H9 (cell line): Measurements from ENCODE around the gene RABGAP1. TPM values are rescaled to one million over a fixed set of nuclear protein-coding genes. Genes with fewer than 3 reads are reported as not detected.

Source experiments
- DNase-seq: peaks from one replicate; pipeline ENCODE4 v3.0.0-alpha.2; 2017
- H2AFZ ChIP-seq: one replicate; pipeline ENCODE4 v1.6.1; 2013; ENCODE audit warnings: mild to moderate bottlenecking, low read length, control low read depth, moderate library complexity
- H2AK5ac ChIP-seq: 2 replicates; pipeline ENCODE4 v1.6.1; 2013; ENCODE audit warnings: low read length, control low read depth, mixed read lengths; ENCODE audit not compliant: insufficient read length
- H2BK120ac ChIP-seq: one replicate; pipeline ENCODE4 v1.6.1; 2013; ENCODE audit warnings: low read depth, mild to moderate bottlenecking, low read length, control low read depth, inconsistent platforms; ENCODE audit not compliant: poor library complexity, severe bottlenecking
- H2BK12ac ChIP-seq: 2 replicates; pipeline ENCODE4 v1.6.1; 2013; ENCODE audit warnings: low read length, control low read depth, mixed read lengths, low read depth; ENCODE audit not compliant: insufficient read length
- H2BK15ac ChIP-seq: 2 replicates; pipeline ENCODE4 v1.6.1; 2013; ENCODE audit warnings: low read depth, low read length, control low read depth
- H2BK20ac ChIP-seq: one replicate; pipeline ENCODE4 v1.6.1; 2013; ENCODE audit warnings: low read depth, mild to moderate bottlenecking, low read length, control low read depth, inconsistent platforms; ENCODE audit not compliant: poor library complexity, severe bottlenecking
- H2BK5ac ChIP-seq: 2 replicates; pipeline ENCODE4 v1.6.1; 2013; ENCODE audit warnings: low read length, control low read depth, mixed read lengths; ENCODE audit not compliant: insufficient read length
- H3K14ac ChIP-seq: 2 replicates; pipeline ENCODE4 v1.6.1; 2013; ENCODE audit warnings: low read length, control low read depth; ENCODE audit not compliant: insufficient read depth
- H3K18ac ChIP-seq: 2 replicates; pipeline ENCODE4 v1.6.1; 2013; ENCODE audit warnings: low read depth, mild to moderate bottlenecking, mixed read lengths, low read length, control low read depth; ENCODE audit not compliant: insufficient read length
- H3K23ac ChIP-seq: 2 replicates; pipeline ENCODE4 v1.6.1; 2013; ENCODE audit warnings: low read length, control low read depth, mixed read lengths, low read depth; ENCODE audit not compliant: insufficient read length
- H3K23me2 ChIP-seq: 2 replicates; pipeline ENCODE4 v1.6.1; 2013; ENCODE audit warnings: low read depth, mild to moderate bottlenecking, mixed read lengths, low read length, control low read depth; ENCODE audit not compliant: insufficient read length, poor library complexity, severe bottlenecking
- H3K27ac ChIP-seq: 2 replicates; pipeline ENCODE4 v1.5.1; 2013; ENCODE audit warnings: low read length, control low read depth, mixed read lengths, low read depth; ENCODE audit not compliant: insufficient read length
- H3K27me3 ChIP-seq: 2 replicates; pipeline ENCODE4 v1.6.1; 2013; ENCODE audit warnings: low read length, control low read depth, inconsistent platforms; ENCODE audit not compliant: insufficient read depth
- H3K4ac ChIP-seq: 2 replicates; pipeline ENCODE4 v1.6.1; 2013; ENCODE audit warnings: low read depth, mild to moderate bottlenecking, control low read depth, inconsistent platforms, low read length, moderate library complexity
- H3K4me1 ChIP-seq: 2 replicates; pipeline ENCODE4 v1.6.1; 2013; ENCODE audit warnings: low read length, control low read depth, inconsistent platforms; ENCODE audit not compliant: insufficient read depth
- H3K4me2 ChIP-seq: 2 replicates; pipeline ENCODE4 v1.6.1; 2013; ENCODE audit warnings: low read length, control low read depth, mixed read lengths; ENCODE audit not compliant: insufficient read length, insufficient read depth
- H3K56ac ChIP-seq: 2 replicates; pipeline ENCODE4 v1.6.1; 2013; ENCODE audit warnings: low read depth, mild to moderate bottlenecking, mixed read lengths, low read length, control low read depth; ENCODE audit not compliant: insufficient read length
- H3K79me1 ChIP-seq: 2 replicates; pipeline ENCODE4 v1.6.1; 2013; ENCODE audit warnings: low read depth, mild to moderate bottlenecking, moderate library complexity, low read length, control low read depth, inconsistent platforms; ENCODE audit not compliant: insufficient read depth, poor library complexity, severe bottlenecking
- H3K79me2 ChIP-seq: 2 replicates; pipeline ENCODE4 v1.6.1; 2013; ENCODE audit warnings: low read length, control low read depth, inconsistent platforms; ENCODE audit not compliant: insufficient read depth
- H3K9ac ChIP-seq: 2 replicates; pipeline ENCODE4 v1.6.1; 2013; ENCODE audit warnings: low read length, control low read depth, mixed read lengths; ENCODE audit not compliant: insufficient read length; ENCODE audit errors: extremely low read depth
- H3K9me3 ChIP-seq: one replicate; pipeline ENCODE4 v1.6.1; 2013; ENCODE audit warnings: low read depth, low read length, inconsistent platforms; ENCODE audit not compliant: control insufficient read depth
- H3T11ph ChIP-seq: one replicate; pipeline ENCODE4 v1.6.1; 2013; ENCODE audit warnings: mild to moderate bottlenecking, low read length, control low read depth, inconsistent platforms
- H4K20me1 ChIP-seq: one replicate; pipeline ENCODE4 v1.6.1; 2013; ENCODE audit not compliant: control insufficient read depth, insufficient read length, insufficient read depth
- H4K5ac ChIP-seq: 2 replicates; pipeline ENCODE4 v1.6.1; 2013; ENCODE audit warnings: low read depth, mild to moderate bottlenecking, mixed read lengths, low read length, control low read depth; ENCODE audit not compliant: insufficient read length
- H4K8ac ChIP-seq: replicated peaks from 2 replicates; pipeline ENCODE4 v1.6.1; 2013; ENCODE audit warnings: low read length, control low read depth, mixed read lengths, low read depth; ENCODE audit not compliant: insufficient read length
- H4K91ac ChIP-seq: 2 replicates; pipeline ENCODE4 v1.6.1; 2013; ENCODE audit warnings: low read depth, mild to moderate bottlenecking, moderate library complexity, mixed read lengths, low read length, control low read depth; ENCODE audit not compliant: insufficient read length
- H3K27ac Mint-ChIP-seq, 3 experiments: 2 replicates in 2 of 3; 3 replicates in 1 of 3; pipeline ENCODE4 v1.8.0; 2020 to 2021; ENCODE audit warnings: mixed read lengths in 3 of 3, mild to moderate bottlenecking in 1 of 3, moderate library complexity in 1 of 3
- H3K27me3 Mint-ChIP-seq: 2 replicates; pipeline ENCODE4 v1.8.0; 2021; ENCODE audit warnings: low read depth, mild to moderate bottlenecking, moderate library complexity, mixed read lengths
- H3K36me3 Mint-ChIP-seq, 3 experiments: 2 replicates in 2 of 3; 3 replicates in 1 of 3; pipeline ENCODE4 v1.8.0; 2020 to 2021; ENCODE audit warnings: low read depth in 3 of 3, mixed read lengths in 3 of 3; ENCODE audit not compliant: insufficient read depth in 1 of 3
- H3K4me1 Mint-ChIP-seq, 2 experiments: 2 replicates each; pipeline ENCODE4 v1.8.0; 2020; ENCODE audit warnings: mixed read lengths in 2 of 2
- H3K4me3 Mint-ChIP-seq, 2 experiments: 2 replicates in 1 of 2; 3 replicates in 1 of 2; pipeline ENCODE4 v1.8.0; 2020 to 2021; ENCODE audit warnings: mild to moderate bottlenecking in 2 of 2, mixed read lengths in 2 of 2, moderate library complexity in 1 of 2
- H3K9me3 Mint-ChIP-seq, 2 experiments: 2 replicates in 1 of 2; 3 replicates in 1 of 2; pipeline ENCODE4 v1.8.0; 2020; ENCODE audit warnings: mild to moderate bottlenecking in 2 of 2, mixed read lengths in 2 of 2, moderate library complexity in 1 of 2
- WGBS: extraction: QIAGEN DNeasy Blood & Tissue Kit; methylation state at CpG from one replicate; pipeline ENCODE4 v1.1.7; 2013; ENCODE audit warnings: missing lambda C conversion rate, low lambda C conversion rate, mixed read lengths; ENCODE audit not compliant: insufficient read length; ENCODE audit errors: extremely low coverage; 5-methylcytosine and 5-hydroxymethylcytosine counted together
- total RNA-seq: library from RNA; stranded (reverse); gene quantifications from 2 replicates; pipeline ENCODE4 v1.2.1, GENCODE V29; 2021
- TF ChIP-seq, protein P1 (sequence below): fragments of 200-600 bp; sonication (generic); conservative IDR thresholded peaks from 3 replicates; pipeline ENCODE4 v1.8.0; 2021; ENCODE audit warnings: antibody characterized with exemption, mild to moderate bottlenecking

The RABGAP1 gene
- total RNA-seq, 1 experiment from 2014 or later, result 31.6 TPM

GRCh38 chr9:122961139-122961538 lies 20.3 kb downstream of the RABGAP1 start:
- WGBS, result no CpG with 5 or more reads among the region's 1 CpG
- Mint-ChIP-seq H3K4me1 (no peaks in the 10 kb centered on the region), H3K36me3 (peaks cover 11 to 32% (median 26%) of the 10 kb centered on the region in 3 experiments; a peak in 6 of 7 replicates), H3K27me3 (no peaks in the 10 kb centered on the region), H3K9me3 (no peaks in the 10 kb centered on the region), H3K27ac (no peak overlapping the region), H3K4me3 (no peak overlapping the region)
- Histone ChIP-seq H3K23ac (no peak overlapping the region), H3T11ph (no peak overlapping the region), H3K4me1 (no peaks in the 10 kb centered on the region), H3K4ac (no peak overlapping the region), H4K5ac (no peak overlapping the region), H3K4me2 (no peak overlapping the region), H3K9me3 (no peaks in the 10 kb centered on the region), H3K23me2 (no peaks in the 10 kb centered on the region), H2BK12ac (no peak overlapping the region), H3K79me1 (peaks cover 3% of the 10 kb centered on the region), H2BK15ac (no peak overlapping the region), H3K79me2 (no peaks in the 10 kb centered on the region), H3K56ac (no peak overlapping the region), H2BK5ac (no peak overlapping the region), H3K14ac (no peak overlapping the region), H2AK5ac (no peak overlapping the region), H3K27ac (no peak overlapping the region), H4K8ac (no peak overlapping the region), H3K27me3 (no peaks in the 10 kb centered on the region), H2AFZ (no peak overlapping the region), H3K18ac (no peak overlapping the region), H2BK120ac (no peak overlapping the region), H4K91ac (no peak overlapping the region), H3K9ac (no peak overlapping the region), H4K20me1 (no peaks in the 10 kb centered on the region), H2BK20ac (no peak overlapping the region)
- DNase-seq, result no peak
- TF ChIP-seq, protein P1, sequence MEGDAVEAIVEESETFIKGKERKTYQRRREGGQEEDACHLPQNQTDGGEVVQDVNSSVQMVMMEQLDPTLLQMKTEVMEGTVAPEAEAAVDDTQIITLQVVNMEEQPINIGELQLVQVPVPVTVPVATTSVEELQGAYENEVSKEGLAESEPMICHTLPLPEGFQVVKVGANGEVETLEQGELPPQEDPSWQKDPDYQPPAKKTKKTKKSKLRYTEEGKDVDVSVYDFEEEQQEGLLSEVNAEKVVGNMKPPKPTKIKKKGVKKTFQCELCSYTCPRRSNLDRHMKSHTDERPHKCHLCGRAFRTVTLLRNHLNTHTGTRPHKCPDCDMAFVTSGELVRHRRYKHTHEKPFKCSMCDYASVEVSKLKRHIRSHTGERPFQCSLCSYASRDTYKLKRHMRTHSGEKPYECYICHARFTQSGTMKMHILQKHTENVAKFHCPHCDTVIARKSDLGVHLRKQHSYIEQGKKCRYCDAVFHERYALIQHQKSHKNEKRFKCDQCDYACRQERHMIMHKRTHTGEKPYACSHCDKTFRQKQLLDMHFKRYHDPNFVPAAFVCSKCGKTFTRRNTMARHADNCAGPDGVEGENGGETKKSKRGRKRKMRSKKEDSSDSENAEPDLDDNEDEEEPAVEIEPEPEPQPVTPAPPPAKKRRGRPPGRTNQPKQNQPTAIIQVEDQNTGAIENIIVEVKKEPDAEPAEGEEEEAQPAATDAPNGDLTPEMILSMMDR, result no peak
